Measurements from ENCODE around the gene RNF175.
"Not testable (repeated sequence)": the region's sequence is repeated elsewhere in the genome, so short reads cannot be mapped to it uniquely, and the experiment has no call there.

The RNF175 gene

GRCh38 chr4:153684182-153684970 lies 75.4 kb downstream of the RNF175 start, which contains the start of gene TLR2:
TLR2 (plus strand) TSS chr4:153684280; CDS start chr4:153702908, 18,628 bp downstream.
- peak in 23 of 51 donors; percentile 5 to 54 (median 17) for DNase-seq

GRCh38 chr4:153683763-153684181 lies 76.1 kb downstream of the RNF175 start:
- DNase-seq = peak in 6 of 51 donors; percentile 3 to 19 (median 8)

- DNase-seq = no peak
Measured at GRCh38 chr4:153679486-153679885, 80.3 kb downstream of the RNF175 start.

- no peak for DNase-seq
Measured at GRCh38 chr4:153676984-153677383, 82.8 kb downstream of the RNF175 start.

GRCh38 chr4:153676486-153676885 lies 83.3 kb downstream of the RNF175 start:
- DNase-seq = no peak

- DNase-seq = no peak
Measured at GRCh38 chr4:153669838-153670237, 90.0 kb downstream of the RNF175 start.

- no peak for DNase-seq
Measured at GRCh38 chr4:153668647-153669046, 91.2 kb downstream of the RNF175 start.

GRCh38 chr4:153666505-153666904 lies 93.3 kb downstream of the RNF175 start:
- DNase-seq = not testable (repeated sequence)

GRCh38 chr4:153663667-153664066 lies 96.2 kb downstream of the RNF175 start:
- DNase-seq = no peak

GRCh38 chr4:153661908-153662307 lies 97.9 kb downstream of the RNF175 start:
- no peak for DNase-seq

GRCh38 chr4:153661215-153661822 lies 98.5 kb downstream of the RNF175 start:
- no peak for DNase-seq
